GM13976 (cell line): ENCODE data around the gene CRYGS.
"Not testable (repeated sequence)": the region's sequence is repeated elsewhere in the genome, so short reads cannot be mapped to it uniquely, and the experiment has no call there.

Source experiments
- DNase-seq: peaks from one replicate; pipeline ENCODE4 v3.0.0; 2012; ENCODE audit warnings: low spot score
- CTCF ChIP-seq: IDR thresholded peaks from 2 replicates; pipeline ENCODE4 v1.5.1; 2012; ENCODE audit warnings: borderline replicate concordance, mild to moderate bottlenecking; ENCODE audit not compliant: insufficient read depth; ENCODE audit errors: extremely low read depth, missing control alignments, control extremely low read depth
- in situ Hi-C: fragments of 300-500 bp; cut with MboI; formaldehyde crosslinking; loops from one replicate; pipeline ENCODE4 v1.12.0; 2022; ENCODE audit warnings: low sequenced_read_pairs, mixed read lengths, inconsistent platforms; ENCODE audit not compliant: unreplicated experiment

The CRYGS gene

DNA sequence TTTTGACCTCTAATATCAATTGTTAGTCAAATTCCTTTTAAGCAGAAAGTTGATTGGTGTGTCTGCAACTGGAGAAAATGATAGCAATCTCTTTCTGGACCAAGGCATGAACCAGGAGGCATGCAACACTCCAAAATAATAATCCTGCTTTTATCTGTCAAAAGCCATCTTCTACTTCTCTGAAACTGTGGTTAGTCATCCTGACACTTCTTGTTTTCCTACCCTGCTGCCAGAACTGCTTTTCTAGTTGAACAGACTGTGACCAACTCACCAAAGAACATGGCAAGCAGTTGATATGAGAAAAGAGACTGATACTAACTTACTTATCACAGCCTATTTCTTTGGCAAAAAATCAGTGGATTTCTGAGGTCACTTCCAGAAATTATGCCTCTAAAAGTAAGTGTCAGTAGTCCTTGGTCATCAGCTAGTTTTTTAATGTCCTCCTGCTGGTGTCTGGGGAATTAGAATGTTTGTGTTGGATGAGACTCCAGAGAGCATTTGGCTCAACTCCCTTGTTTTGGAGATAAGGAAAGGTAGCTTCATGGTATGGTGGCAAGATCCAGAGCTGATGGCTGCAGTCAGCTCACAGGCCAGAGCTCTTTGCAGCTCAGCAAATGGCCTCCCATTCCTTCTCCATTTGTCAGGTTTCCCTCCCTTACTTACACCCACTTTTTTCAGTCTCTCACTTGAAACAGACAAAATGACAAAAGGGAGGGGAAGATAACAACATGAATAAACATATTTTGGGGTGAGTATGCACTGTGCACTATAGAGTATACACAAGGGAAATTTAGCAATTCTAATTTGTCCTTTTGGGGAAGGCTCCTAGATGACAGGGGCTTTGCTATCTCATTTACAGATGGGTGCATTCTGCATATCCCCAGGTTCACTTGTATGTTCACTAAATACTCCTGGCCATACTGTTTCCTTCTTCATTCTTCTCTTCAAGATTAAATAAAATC lies 7.0 kb downstream of the CRYGS start:
- DNase-seq = no peak
- in situ Hi-C loops = loop anchor here (5.0 kb wide), 2 partner anchors 280 to 555 kb away; no protein-coding TSS in a partner anchor
- no peak for TF ChIP-seq CTCF

- peak; percentile 55 for DNase-seq
- in situ Hi-C loops = no loop called here
- no peak for TF ChIP-seq CTCF
These were observed 10.0 kb downstream of the CRYGS start for GRCh38 chr3:186534113-186534669.

GRCh38 chr3:186532598-186533072 lies 11.5 kb downstream of the CRYGS start:
- no peak for TF ChIP-seq CTCF
- DNase-seq = no peak
- in situ Hi-C loops = no loop called here

GRCh38 chr3:186531694-186532093 lies 12.5 kb downstream of the CRYGS start:
- in situ Hi-C loops, DNase-seq: not testable (repeated sequence)

DNA sequence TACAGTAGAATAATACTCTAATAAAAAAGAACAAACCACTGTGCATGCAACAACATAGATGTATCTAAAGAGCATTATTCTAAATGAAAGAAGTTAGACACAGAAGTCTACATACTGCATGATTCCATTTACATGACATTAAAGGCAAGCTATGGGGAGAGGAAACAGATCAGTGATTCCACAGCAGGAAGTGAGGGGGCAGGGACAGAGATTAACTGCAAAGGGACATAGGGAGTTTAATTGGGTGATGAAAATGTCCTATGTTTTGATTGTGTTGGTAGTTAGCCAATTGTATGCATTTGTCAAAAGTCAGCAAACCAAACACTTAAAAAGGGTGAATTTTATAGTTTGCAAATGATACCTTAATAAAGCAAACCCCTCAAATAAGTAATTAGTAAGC lies 13.8 kb downstream of the CRYGS start:
- in situ Hi-C loops = no loop called here
- DNase-seq = no peak
- no peak for TF ChIP-seq CTCF

- TF ChIP-seq CTCF = peak; percentile 30
- no peak for DNase-seq
- in situ Hi-C loops = no loop called here
These were observed 14.8 kb downstream of the CRYGS start for GRCh38 chr3:186529201-186529999.
